RPMI8226 (cell line): ENCODE data around the gene PRKAG2.

Experiments used
- DNase-seq: peaks from one replicate; pipeline ENCODE4 v3.0.0-alpha.2; 2015

Gene PRKAG2

DNA sequence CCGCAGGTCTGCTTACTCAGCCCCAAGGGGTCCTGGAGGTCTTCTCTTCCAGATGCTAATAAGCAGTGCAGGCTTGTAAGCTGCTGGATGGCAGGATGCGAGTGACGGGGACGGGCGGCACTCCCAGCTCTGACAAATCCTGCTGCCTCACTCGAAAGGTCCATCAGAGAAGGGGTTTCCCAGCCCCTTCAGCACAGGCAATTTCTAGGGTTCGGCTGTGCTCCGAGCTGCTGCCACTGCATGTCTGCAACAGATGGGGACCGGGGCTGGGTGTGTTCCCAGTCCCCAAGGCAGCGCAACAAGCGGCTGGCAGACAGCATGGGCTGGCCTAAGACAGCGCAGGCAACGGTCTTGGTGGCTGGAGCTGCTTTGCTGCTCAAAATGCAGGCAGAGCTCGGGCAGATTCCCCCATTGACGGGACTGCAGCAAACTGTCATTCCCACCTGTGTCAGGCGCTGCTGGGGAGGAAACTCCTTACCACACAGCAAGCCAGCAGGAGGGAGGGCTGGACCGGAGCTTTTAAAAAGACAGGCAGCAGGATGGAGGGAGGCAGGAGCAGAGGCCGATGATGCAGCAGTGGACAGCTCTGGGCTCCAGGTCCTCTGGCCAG lies 62.4 kb downstream of the PRKAG2 start:
- DNase-seq: no peak

DNA sequence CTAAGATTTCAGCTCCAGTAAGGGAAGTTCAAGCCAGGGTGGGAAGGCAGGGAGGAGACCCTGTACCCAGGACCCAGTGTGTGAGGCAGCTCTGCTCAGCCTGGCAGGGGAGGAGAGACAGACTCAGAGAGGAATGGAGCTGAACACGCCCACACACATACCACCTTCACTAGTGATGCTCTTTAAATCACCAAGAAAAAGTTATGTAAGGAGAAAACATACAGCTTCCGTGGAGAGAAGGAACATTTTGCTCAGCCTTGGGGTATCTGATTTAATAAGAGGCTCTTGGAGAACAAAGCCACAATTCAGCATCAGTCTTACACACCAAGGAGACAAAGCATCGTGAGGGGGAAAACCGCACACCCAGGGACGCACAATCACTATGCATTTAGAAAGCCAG lies 62.9 kb downstream of the PRKAG2 start:
- no peak for DNase-seq

DNA sequence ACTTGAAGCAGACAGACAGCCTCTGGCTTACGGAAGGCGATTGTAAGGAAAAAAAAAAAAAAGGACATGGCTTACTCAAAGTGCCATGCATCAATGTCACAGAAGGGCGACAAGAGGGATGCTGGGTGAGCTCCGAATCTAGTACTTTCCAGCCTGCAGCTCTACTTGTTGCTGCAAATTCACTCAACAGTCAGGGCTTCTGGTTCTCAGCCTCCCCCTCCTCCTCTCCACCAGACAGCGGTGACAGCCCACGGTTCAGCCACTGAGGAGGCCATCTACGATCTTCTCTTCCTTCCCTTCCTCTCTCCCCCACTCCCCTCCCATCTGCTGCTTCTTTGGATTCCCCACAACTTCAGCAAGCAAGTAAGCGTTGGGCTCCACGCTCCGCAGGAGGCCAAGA lies 63.5 kb downstream of the PRKAG2 start:
- no peak for DNase-seq

DNA sequence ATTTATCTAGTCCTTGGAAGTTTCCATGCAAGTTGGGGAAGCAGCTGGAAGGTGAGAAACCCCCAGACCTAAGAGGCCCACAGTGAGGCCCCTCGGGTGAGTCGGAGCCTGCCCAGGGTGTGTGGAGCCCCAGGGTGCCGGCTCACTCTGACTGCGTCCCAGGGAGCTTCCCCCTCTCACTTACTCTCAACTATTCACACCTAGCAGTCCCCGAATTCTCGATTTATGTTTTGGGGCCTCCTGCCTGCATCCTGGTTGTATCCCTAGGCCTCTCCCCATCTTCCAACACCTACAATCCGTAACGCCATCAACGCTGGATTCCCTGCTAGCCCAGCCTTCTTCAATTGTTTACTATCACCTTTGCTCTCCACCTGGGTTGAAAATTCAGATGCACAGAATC lies 63.9 kb downstream of the PRKAG2 start:
- DNase-seq: no peak

DNA sequence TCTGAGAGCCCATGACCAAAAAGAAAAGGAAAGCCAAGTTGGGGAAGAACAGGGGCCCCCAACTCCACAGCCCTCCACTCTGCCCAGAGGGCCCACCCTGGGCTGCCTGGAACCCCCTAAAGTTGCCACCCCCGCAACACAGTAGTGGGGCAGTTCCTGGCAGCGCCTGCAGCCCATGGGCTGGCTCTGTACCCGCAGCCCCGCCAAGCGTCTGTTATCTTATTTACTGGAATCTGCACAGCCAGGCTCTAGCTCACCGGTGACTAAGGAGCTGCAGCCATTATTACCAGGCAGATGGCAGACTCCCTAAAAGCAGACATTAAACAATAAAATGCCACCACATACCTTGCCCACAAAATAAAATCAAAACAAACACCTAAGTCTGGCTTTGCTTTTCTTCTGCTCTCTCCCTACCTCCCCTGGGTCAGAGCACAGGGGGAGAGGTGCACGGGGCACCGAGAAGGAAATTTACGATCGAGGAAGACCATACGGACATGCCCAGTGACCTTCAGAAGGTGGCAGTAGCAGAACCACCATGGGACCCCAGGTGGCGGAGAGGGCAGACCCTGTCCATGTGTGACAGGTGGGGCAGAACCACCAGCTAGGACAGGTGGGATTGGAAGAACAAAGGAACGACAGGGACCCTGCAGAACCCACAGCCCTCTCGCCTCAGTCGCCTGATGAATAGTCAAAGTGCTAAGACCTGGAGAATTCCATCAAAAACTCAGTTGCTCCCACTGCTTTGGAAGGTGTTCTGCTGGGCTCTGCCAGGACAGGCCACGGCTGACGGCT lies 66.3 kb downstream of the PRKAG2 start:
- DNase-seq: no peak

DNA sequence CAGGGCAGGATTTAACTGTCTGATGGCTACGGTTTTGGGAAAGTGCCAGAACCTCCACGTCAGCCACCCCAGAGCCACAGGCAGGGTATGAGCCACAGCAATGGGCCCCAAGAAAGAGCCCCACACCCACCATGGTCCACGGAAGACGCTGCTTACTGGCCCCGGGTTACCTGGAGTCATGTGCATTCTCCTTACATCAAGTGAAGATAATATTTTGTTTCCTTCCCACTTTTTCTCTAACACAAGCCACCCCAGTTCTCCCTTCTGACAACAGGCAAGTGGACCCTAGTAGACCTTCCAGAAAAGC lies 67.1 kb downstream of the PRKAG2 start:
- no peak for DNase-seq

DNA sequence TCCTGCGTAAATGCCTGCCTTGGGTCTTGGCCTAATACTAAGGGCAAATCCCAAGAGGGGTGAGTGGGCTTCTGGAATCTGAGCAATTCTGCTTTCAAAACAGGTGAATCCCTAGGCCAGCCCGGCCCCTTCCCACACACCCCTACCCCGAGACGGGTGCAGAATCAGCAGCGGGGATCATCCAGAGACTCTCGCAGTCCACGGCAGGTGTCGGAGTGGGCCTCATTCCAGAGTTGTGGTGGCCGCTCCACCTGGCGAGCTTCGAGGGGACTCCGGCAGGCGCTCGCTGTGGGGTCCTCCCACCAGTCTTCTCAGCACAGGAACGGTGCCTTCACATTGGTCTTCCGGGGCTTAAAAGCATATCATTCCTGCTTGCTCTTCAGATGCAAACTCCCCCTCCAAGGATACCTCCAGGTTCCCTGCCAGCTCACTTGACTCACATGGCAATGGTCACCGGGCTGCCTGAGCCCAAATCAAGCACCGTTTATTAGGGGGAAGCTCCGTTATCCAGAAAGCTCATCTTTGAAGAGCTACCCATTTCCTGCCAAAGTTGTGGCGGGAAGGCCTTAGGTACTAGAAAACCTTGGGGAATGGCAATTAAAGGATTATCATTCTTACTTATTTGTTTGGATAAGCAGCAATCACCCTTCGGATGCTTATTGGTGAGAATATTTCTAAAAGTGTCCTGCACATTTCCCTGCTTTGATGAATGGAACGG lies 67.6 kb downstream of the PRKAG2 start:
- no peak for DNase-seq

DNA sequence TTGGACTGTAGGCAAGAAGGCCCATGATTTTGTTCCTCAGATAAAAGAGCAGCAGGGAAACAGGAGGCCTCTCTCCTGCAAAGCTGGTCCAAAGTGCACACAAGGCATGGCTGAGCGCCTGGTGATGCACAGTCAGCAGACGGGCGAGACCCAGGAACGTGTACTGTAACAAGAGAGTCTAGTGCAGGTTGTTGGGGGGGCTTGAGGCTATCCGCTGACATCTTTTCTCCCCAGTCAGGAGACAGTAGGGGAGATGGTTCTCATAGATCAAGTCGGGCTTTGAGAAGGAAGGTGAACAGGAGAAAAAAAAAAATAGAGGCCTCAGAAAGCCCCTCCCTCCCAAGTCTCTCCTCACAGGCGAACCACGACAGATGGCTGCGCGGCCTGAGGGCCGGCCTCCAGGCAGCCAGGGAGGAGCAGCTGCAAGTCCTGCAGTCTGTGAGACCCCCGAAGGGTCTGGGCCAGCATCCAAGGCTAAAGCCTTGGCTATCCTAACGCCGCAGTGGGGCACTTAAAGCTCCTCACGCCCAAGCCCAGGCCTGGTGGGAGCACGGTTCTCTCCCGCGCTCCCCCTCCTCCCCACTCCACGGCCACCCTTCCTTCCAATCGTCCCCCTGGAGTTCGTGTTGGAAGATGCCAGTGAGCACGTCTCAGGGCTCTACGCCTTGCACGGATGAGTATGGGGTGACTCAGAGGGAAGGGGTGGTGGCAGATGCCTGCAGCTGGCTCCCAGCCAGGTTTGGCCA lies 68.3 kb downstream of the PRKAG2 start:
- DNase-seq: no peak

DNA sequence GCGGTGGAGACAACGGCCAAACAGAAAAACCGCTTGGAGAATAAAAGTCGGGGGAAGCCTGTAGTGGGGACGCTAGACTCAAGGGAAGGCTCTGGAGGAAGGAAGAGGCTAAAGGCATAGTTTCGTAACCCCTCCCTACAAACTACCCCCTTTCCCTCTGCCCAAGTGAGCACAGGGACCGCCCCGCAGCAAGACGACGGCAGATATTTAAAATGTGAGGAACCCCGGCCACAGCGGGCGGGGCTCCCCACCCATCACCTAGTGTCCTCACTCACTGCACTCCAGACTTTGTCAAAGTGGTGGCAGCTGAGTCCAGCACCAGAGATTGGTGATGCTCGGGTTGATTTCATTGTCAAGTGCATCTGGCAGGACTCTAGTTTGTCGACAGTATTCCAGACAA lies 69.1 kb downstream of the PRKAG2 start:
- DNase-seq: no peak

DNA sequence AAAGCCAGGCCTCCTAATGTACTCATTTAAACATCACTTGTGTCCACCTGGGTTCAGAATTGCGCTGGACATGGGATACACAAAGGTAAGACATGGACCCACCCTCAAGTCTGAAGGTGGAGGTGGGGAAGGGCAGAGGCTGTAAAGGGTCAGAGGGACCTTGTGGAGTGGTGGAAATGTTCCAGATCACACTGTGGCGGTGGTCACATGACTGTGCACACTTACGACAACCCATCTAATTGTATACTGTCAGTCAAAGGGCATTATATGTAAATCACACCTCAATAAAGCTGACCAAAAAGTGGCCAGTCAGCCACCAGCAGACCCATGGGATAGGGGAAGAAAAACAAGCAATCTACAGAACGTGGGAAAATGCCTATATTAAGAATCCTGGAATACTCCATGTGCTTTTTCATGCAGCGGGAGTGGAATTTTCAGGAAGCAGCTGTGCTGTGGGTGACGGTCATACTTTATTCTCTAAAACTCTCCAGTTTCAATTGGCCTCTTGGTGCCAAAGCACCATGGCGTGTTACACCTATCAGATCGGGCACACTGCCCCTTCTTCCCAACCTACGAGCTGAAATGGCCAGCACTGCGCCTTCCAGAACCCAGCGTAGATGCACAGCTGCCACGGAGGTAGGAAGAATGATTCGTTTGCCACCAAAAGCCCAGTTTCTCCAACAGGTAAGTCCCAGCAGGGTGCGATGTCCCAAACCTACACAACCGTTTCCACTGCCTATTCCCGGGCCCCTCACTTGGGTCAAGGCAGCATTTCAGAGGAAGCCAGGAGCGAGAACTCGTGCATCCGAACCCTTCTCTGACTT lies 69.8 kb downstream of the PRKAG2 start:
- DNase-seq: no peak

DNA sequence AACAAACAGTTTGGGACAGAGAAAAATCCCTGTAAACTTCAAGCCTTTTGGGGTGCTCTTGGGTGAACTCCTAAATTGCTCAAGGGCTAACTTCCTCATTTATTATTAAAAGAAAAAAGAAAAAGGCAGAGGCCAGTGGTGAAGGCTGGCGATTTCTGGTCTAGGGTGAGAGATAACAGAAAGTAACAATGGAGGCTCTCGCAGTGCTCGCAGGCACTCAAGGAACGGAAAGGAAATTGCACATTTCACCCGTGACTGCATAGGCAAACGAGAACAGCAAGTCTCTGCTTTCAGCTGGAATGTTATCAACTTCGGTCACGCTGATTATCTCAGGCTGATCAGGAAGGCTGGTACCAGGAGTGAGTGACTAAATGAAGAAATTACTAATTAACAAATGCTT lies 70.7 kb downstream of the PRKAG2 start:
- no peak for DNase-seq

DNA sequence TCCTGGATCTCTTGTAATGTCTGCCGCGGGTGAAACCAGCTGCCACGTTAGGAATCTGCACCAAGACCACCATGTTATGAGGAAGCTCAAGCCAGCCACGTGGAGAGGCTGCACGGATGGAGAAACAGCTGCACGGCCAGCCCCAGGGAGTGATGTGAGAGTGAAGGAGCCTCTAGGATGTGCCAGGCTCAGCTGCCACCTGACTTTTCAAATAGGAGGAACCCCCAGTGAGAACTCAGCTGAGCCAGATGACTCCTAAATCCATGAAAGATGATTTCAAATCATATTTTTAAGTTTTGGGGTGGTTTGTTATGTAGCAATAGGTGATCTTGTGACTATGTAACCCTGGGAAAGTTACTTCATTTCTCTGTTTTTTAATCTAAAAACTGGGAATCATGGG lies 71.7 kb downstream of the PRKAG2 start:
- no peak for DNase-seq

DNA sequence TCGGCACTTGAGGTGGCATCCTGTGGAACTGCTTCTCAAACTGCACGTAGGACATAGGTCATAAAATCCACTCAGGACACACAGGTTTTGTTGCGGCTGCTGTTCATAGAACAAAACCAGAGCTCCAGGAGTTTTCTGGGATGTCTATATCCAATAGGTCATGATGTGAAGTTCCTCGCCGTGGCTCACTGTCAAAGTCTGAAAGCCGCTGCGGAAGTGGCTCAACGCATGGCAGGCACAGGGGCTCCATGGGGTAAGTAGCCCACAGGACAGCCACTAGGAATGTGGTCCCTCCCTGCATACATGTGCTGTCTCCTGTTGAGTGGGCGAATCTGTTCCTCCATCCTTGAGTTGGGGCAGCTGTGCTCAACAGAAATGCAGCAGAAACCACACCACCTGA lies 72.2 kb downstream of the PRKAG2 start:
- DNase-seq: no peak

DNA sequence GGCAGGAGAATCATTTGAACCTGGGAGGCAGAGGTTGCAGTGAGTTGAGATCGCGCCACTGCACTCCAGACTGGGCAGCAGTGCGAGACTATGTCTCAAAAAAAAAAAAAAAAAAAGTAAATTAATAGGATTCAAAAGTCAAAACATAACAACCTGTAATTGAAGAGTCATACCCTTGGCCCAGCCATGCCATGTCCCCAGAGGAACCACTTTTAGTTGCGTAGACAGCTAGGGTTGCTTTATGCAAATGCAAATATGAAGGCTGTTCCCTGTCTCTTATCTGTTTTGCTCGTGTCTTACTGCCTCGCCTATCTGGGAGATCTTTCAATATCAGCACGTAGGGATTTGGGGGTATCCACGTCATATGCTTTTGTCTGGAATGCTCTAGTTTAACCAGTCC lies 73.1 kb downstream of the PRKAG2 start:
- no peak for DNase-seq

DNA sequence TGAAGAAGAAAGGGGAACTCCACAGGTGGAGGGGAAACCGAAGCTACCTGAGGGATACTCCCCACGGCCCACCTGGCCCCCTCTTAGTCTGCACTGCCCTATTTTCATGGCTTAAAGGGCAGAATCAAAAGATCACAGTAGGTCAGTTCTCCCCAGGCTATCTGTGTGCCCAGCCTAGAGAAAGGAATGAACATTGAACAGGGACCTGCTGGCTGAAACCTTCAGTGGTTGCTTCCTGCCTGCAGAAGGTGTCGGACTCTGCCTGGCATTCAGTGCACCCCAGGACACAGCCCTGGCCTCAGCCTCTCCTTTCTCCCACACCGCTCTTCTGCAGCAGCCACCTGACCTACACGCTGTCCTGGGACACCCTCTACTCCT lies 74.5 kb downstream of the PRKAG2 start:
- DNase-seq: no peak

DNA sequence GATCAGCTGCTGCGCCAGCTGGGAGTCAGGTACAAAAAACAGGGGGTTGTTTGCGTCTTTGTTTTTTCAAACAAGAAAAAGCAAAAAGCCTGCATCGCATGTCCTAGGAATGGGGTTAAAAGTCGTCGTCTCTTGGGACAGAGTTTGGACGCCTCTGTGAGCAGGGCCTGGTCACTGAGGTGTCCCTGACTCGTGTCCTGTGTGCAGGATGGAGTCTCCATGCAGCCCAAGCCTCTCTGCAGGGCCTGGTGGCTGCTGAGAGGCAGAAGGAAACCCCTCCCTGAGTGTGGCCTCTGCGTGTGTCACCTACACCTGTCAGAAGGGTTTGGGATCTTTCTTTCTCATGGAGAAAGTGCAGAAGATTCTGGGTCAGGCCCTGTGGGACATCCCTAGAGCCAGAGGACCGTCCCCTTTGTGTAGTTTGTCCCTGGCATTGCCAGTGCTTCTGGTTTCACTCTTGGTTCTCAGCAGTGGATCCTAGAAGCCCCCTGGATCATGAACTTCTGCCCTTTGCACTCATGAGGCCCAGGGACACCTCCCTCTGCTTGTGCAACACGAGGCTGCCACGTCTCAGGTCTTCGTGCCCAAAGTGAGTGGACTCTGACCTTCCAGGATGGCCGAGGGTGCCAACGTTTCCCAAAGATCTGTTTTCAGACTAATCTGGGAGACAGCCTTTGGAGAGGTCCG lies 75.0 kb downstream of the PRKAG2 start:
- DNase-seq: no peak

DNA sequence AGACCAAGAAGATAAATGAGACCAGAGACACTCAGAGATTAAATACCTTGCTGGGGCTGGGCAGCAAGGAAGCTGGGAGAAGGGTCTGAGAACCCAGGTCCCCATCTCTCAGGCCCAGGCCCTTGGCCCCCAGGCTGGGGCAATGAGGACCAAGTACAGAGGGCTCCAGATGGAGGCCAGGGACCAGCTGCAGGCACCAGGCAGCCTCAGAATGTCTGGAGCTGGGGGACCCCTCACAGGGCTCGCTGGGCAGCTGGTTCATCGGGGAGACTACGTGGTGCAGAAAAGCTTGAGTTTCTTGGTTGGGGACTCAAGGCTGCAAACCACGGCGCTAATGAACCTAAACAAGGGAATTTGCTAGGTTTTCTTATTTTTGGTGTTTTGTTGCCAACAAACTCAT lies 75.6 kb downstream of the PRKAG2 start:
- DNase-seq: no peak

DNA sequence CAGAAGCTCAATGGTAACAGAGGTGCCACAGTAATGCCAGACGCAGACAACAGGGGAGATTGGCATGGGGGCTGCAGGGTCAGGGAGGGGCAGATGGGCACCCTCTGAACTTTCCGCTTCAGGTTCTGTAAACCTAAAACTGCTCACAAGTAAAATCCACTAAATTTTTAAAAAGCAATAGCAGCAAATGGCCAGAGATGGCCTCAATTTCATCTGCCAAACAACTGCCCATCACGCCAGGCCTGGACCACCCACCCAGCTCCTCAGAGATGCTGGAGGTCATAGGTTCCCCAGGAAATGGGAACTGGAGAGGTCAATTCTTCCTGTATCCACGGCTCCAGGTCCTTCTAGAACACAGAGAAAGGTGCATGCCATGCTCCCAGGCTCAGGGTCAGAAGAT lies 76.1 kb downstream of the PRKAG2 start:
- no peak for DNase-seq

DNA sequence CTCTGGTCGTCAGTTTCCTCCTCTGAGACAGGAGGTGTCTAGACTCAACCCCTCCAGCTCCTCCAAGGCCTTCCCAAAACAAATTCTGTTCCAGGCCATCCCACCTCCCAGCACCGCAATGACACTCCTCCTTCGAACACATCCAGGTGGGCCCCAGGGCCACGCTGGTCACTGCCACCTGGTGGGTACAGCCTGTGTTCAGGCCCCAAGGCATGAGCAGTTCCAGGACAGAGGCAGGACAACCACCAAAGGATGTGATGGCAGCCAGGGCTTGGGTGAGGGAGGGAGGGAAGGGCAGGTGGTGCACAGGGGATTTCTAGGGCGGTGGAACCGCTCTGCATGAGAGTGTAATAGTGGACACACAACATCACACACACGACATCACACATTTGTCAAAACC lies 76.5 kb downstream of the PRKAG2 start:
- no peak for DNase-seq

DNA sequence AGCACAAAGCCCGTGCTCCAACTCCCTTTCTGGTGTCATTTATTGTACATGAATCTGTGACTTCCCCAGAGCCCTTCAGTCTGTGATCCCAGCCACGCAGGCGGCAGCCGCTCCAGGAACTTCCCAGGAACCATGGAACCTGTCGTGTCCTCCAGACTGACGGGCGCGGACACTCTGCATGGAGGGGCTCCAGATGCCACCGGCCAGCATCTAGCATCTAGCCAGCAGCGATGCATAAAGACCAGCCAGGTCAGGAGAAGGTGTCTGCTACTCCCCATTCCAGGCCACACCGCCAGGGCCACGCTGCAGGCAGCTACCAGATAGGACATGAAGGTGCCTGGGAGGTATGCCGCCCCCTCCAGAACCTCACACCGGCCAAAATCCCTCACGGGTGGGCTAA lies 77.4 kb downstream of the PRKAG2 start:
- no peak for DNase-seq

DNA sequence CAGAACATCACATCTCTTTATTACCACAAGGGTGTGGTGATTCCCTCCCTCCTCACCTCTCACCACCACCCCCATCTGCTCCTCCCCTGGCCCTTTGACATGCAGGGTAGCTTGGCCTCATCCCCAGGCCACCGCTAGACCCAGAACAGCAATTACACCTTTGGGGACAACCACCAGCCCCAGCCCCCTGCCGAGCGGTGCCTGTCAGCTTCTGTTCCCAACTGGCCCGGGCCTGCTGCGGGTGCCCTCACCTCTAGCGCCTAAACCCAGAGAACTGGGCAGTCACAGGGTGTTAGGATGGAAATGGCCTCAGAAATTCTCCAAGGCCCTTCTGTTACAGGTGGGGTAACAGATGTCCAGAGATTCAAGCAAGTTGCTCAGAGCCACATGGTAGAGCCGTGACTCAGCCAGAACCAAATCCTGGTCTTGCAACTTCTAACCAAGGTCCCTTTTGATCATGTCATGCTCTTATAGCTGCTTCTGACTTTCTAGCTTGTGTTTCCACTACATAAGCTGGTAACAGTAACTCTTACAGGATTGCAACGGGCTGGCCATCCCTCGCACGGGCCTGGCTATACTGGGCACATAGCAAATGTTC lies 78.0 kb downstream of the PRKAG2 start:
- DNase-seq: no peak
